H1 (cell line): Measurements from ENCODE around the gene SMYD3. TPM values are rescaled to one million over a fixed set of nuclear protein-coding genes. Genes with fewer than 3 reads are reported as not detected.

Experiments
- CTCF ChIA-PET: fragments of 300-600 bp; sonication (Branson Sonifier 250); formaldehyde crosslinking; loops from one replicate; lab custom pipeline; 2021; ENCODE audit not compliant: partially characterized antibody; lab: Charles Lee
- POLR2A ChIA-PET: fragments of 300-600 bp; sonication (Branson Sonifier 250); formaldehyde crosslinking; loops from one replicate; lab custom pipeline; 2021; ENCODE audit warnings: inconsistent platforms; ENCODE audit not compliant: partially characterized antibody; lab: Charles Lee
- DNase-seq, 2 experiments: peaks; one replicate each; pipeline versions ENCODE4 v3.0.0 to v3.0.0-alpha.2; 2010 to 2022; ENCODE audit warnings: low spot score in 2 of 2, low read depth in 1 of 2, mixed read lengths in 1 of 2
- FAIRE-seq: peaks from 2 replicates; lab custom pipeline; 2011; peaks lifted over from hg19 to GRCh38; lab: Jason Lieb, UNC
- H2AFZ ChIP-seq: 2 replicates; pipeline ENCODE4 v1.8.1; 2012; ENCODE audit warnings: low read length, inconsistent platforms
- H2AK5ac ChIP-seq: 2 replicates; pipeline ENCODE4 v1.6.1; 2013; ENCODE audit warnings: low read depth, low read length
- H2BK120ac ChIP-seq: replicated peaks from 2 replicates; pipeline ENCODE3; 2013; ENCODE audit warnings: low read depth, low read length, inconsistent platforms
- H2BK12ac ChIP-seq: 2 replicates; pipeline ENCODE4 v1.6.1; 2013; ENCODE audit warnings: low read depth, low read length
- H2BK15ac ChIP-seq: 2 replicates; pipeline ENCODE4 v1.6.1; 2013; ENCODE audit warnings: low read length
- H2BK20ac ChIP-seq: 2 replicates; pipeline ENCODE4 v1.6.1; 2013; ENCODE audit warnings: low read length
- H2BK5ac ChIP-seq: 2 replicates; pipeline ENCODE4 v1.6.1; 2013; ENCODE audit warnings: low read depth, low read length
- H3K14ac ChIP-seq: 2 replicates; pipeline ENCODE4 v1.6.1; 2013; ENCODE audit warnings: inconsistent platforms; ENCODE audit not compliant: insufficient read length
- H3K18ac ChIP-seq: 2 replicates; pipeline ENCODE4 v1.6.1; 2013; ENCODE audit warnings: low read length; ENCODE audit errors: extremely low read depth
- H3K23ac ChIP-seq: 2 replicates; pipeline ENCODE4 v1.6.1; 2013; ENCODE audit warnings: inconsistent platforms; ENCODE audit not compliant: insufficient read length
- H3K23me2 ChIP-seq: 2 replicates; pipeline ENCODE4 v1.6.1; 2013; ENCODE audit warnings: low read depth, low read length
- H3K27ac ChIP-seq: 2 replicates; pipeline ENCODE4 v1.6.1; 2011; ENCODE audit warnings: low read depth, low read length, inconsistent platforms
- H3K27me3 ChIP-seq, 4 experiments: replicated peaks in 1 of 4; 1 replicate in 1 of 4; 2 replicates in 3 of 4; pipeline versions ENCODE4 v1.6.1 to v1.8.1; 2011 to 2013; ENCODE audit warnings: low read length in 3 of 4, mild to moderate bottlenecking in 3 of 4, inconsistent platforms in 2 of 4, mixed read lengths in 2 of 4, moderate library complexity in 1 of 4; ENCODE audit not compliant: control insufficient read depth in 3 of 4, insufficient read depth in 3 of 4; ENCODE audit errors: extremely low read depth in 1 of 4
- H3K36me3 ChIP-seq, 4 experiments: 2 replicates each; pipeline versions ENCODE4 v1.6.1 to v1.8.1; 2011 to 2013; ENCODE audit warnings: mild to moderate bottlenecking in 4 of 4, low read length in 3 of 4, moderate library complexity in 2 of 4, control low read depth in 1 of 4, inconsistent platforms in 1 of 4; ENCODE audit not compliant: insufficient read depth in 4 of 4, control insufficient read depth in 2 of 4
- H3K4ac ChIP-seq: replicated peaks from 2 replicates; pipeline ENCODE3; 2013; ENCODE audit warnings: low read length, low read depth, mixed read lengths, inconsistent platforms; ENCODE audit not compliant: insufficient read length
- H3K4me1 ChIP-seq, 4 experiments: replicated peaks in 1 of 4; 1 replicate in 1 of 4; 2 replicates in 3 of 4; pipeline versions ENCODE4 v1.6.1 to v1.8.1; 2011 to 2013; ENCODE audit warnings: low read length in 3 of 4, inconsistent platforms in 2 of 4, mixed read lengths in 1 of 4; ENCODE audit not compliant: insufficient read depth in 4 of 4, control insufficient read depth in 3 of 4
- H3K4me2 ChIP-seq, 2 experiments: 2 replicates each; pipeline versions ENCODE4 v1.6.1 to v1.8.1; 2011 to 2013; ENCODE audit warnings: low read depth in 2 of 2, low read length in 2 of 2, control low read depth in 1 of 2, inconsistent platforms in 1 of 2, mild to moderate bottlenecking in 1 of 2; ENCODE audit not compliant: insufficient read depth in 1 of 2
- H3K4me3 ChIP-seq, 4 experiments: fragments of 200-600, 300-600 bp in 1 of 4; sonication (generic), shearing (Covaris generic), sonication (Bioruptor Twin) in 1 of 4; 2 replicates each; pipeline versions ENCODE4 v1.5.1 to v1.8.1; 2011 to 2016; ENCODE audit warnings: low read length in 4 of 4, low read depth in 3 of 4, control low read depth in 2 of 4, inconsistent platforms in 2 of 4, mild to moderate bottlenecking in 2 of 4, mixed read lengths in 1 of 4, moderate library complexity in 1 of 4; ENCODE audit not compliant: insufficient read depth in 2 of 4; ENCODE audit errors: extremely low read depth in 1 of 4
- H3K56ac ChIP-seq: replicated peaks from 2 replicates; pipeline ENCODE3; 2013; ENCODE audit warnings: low read depth, mild to moderate bottlenecking, mixed read lengths, low read length, inconsistent platforms; ENCODE audit not compliant: insufficient read length
- H3K79me1 ChIP-seq: 2 replicates; pipeline ENCODE4 v1.6.1; 2013; ENCODE audit warnings: low read depth, low read length, control low read depth
- H3K79me2 ChIP-seq, 2 experiments: 2 replicates each; pipeline versions ENCODE4 v1.6.1 to v1.8.1; 2012 to 2013; ENCODE audit warnings: low read length in 2 of 2, mild to moderate bottlenecking in 2 of 2, inconsistent platforms in 1 of 2; ENCODE audit not compliant: insufficient read depth in 2 of 2, control insufficient read depth in 1 of 2
- H3K9ac ChIP-seq, 4 experiments: replicated peaks in 1 of 4; 1 replicate in 1 of 4; 2 replicates in 3 of 4; pipeline versions ENCODE4 v1.6.1 to v1.8.1; 2011 to 2013; ENCODE audit warnings: low read depth in 3 of 4, low read length in 3 of 4, control low read depth in 2 of 4, mild to moderate bottlenecking in 2 of 4, moderate library complexity in 2 of 4, inconsistent platforms in 1 of 4; ENCODE audit errors: extremely low read depth in 1 of 4
- H3K9me3 ChIP-seq, 2 experiments: 2 replicates each; pipeline versions ENCODE4 v1.6.1 to v1.8.1; 2012 to 2013; ENCODE audit warnings: mild to moderate bottlenecking in 2 of 2, moderate library complexity in 2 of 2, control low read depth in 1 of 2, inconsistent platforms in 1 of 2, low read depth in 1 of 2, low read length in 1 of 2, mixed read lengths in 1 of 2; ENCODE audit not compliant: insufficient read depth in 2 of 2
- H4K20me1 ChIP-seq, 2 experiments: replicated peaks in 1 of 2; 2 replicates each; pipeline versions ENCODE3 to v1.8.1; 2011 to 2013; ENCODE audit warnings: inconsistent platforms in 2 of 2, low read length in 2 of 2, mild to moderate bottlenecking in 1 of 2; ENCODE audit not compliant: insufficient read depth in 2 of 2, control insufficient read depth in 1 of 2
- H4K5ac ChIP-seq: 2 replicates; pipeline ENCODE4 v1.6.1; 2013; ENCODE audit warnings: low read length, low read depth, mixed read lengths, inconsistent platforms; ENCODE audit not compliant: insufficient read length
- H4K8ac ChIP-seq: 2 replicates; pipeline ENCODE4 v1.8.0; 2013; ENCODE audit warnings: mild to moderate bottlenecking, moderate library complexity, low read length, inconsistent platforms; ENCODE audit not compliant: insufficient read depth; ENCODE audit errors: extremely low read depth
- H4K91ac ChIP-seq: replicated peaks from 2 replicates; pipeline ENCODE3; 2013; ENCODE audit warnings: low read length, mixed read lengths, inconsistent platforms; ENCODE audit not compliant: insufficient read length
- BCL11A ChIP-seq, 2 experiments: IDR thresholded peaks; one replicate each; pipeline ENCODE4 v1.6.1; 2011; ENCODE audit warnings: low read depth in 2 of 2, low read length in 2 of 2, mild to moderate bottlenecking in 2 of 2
- CHD2 ChIP-seq: IDR thresholded peaks from 2 replicates; pipeline ENCODE4 v1.6.1; 2012; ENCODE audit warnings: low read length, improper control_type of control experiment
- CREB1 ChIP-seq: IDR thresholded peaks from 2 replicates; pipeline ENCODE4 v1.6.1; 2012; ENCODE audit warnings: inconsistent platforms
- EP300 ChIP-seq, 2 experiments: IDR thresholded peaks; 1 replicate in 1 of 2; 2 replicates in 1 of 2; pipeline ENCODE4 v1.6.1; 2011 to 2012; ENCODE audit warnings: low read depth in 2 of 2, low read length in 2 of 2, mild to moderate bottlenecking in 2 of 2, borderline replicate concordance in 1 of 2, inconsistent platforms in 1 of 2, moderate library complexity in 1 of 2
- FOSL1 ChIP-seq: IDR thresholded peaks from 2 replicates; pipeline ENCODE4 v1.6.1; 2011; ENCODE audit warnings: mild to moderate bottlenecking, low read depth, low read length, moderate library complexity; ENCODE audit not compliant: insufficient read depth
- KDM1A ChIP-seq: fragments of 200-600, 300-600 bp; sonication (generic); IDR thresholded peaks from 2 replicates; pipeline ENCODE4 v1.7.1; 2016; ENCODE audit warnings: mild to moderate bottlenecking, low read length, borderline replicate concordance
- PHF8 ChIP-seq: fragments of 200-600 bp; sonication (generic); conservative IDR thresholded peaks from 2 replicates; pipeline ENCODE4 v1.7.1; 2012; ENCODE audit warnings: low read depth, mild to moderate bottlenecking, inconsistent platforms, low read length, moderate library complexity
- RBBP5 ChIP-seq: IDR thresholded peaks from 2 replicates; pipeline ENCODE4 v1.7.1; 2012; ENCODE audit warnings: low read depth, mild to moderate bottlenecking, inconsistent platforms, low read length, moderate library complexity, borderline replicate concordance
- RXRA ChIP-seq: IDR thresholded peaks from 2 replicates; pipeline ENCODE4 v1.6.1; 2011; ENCODE audit warnings: low read depth, mild to moderate bottlenecking, low read length, moderate library complexity; ENCODE audit not compliant: insufficient read depth
- SAP30 ChIP-seq: fragments of 300-600 bp; sonication (generic); IDR thresholded peaks from 2 replicates; pipeline ENCODE4 v1.7.1; 2012; ENCODE audit warnings: low read length, moderate library complexity, mild to moderate bottlenecking, inconsistent platforms; ENCODE audit not compliant: insufficient read depth, insufficient replicate concordance
- TAF1 ChIP-seq: IDR thresholded peaks from 2 replicates; pipeline ENCODE4 v1.6.1; 2011; ENCODE audit warnings: mild to moderate bottlenecking, low read depth, low read length
- TBP ChIP-seq: IDR thresholded peaks from 2 replicates; pipeline ENCODE4 v1.6.1; 2011; ENCODE audit warnings: low read depth, low read length, improper control_type of control experiment
- TEAD4 ChIP-seq: IDR thresholded peaks from 2 replicates; pipeline ENCODE4 v1.6.1; 2012; ENCODE audit warnings: low read depth, low read length, inconsistent platforms, mixed read lengths
- USF2 ChIP-seq: IDR thresholded peaks from 2 replicates; pipeline ENCODE4 v1.6.1; 2011; ENCODE audit warnings: low read length, improper control_type of control experiment
- WGBS, 2 experiments: shearing (Covaris generic) in 1 of 2; methylation state at CpG; one replicate each; pipeline versions ENCODE4 v1.1.6 to v1.1.7; 2013 to 2015; ENCODE audit warnings: low lambda C conversion rate in 2 of 2, mixed read lengths in 2 of 2, inconsistent platforms in 1 of 2, low coverage in 1 of 2, missing lambda C conversion rate in 1 of 2; ENCODE audit not compliant: insufficient replicate concordance in 2 of 2, insufficient coverage in 1 of 2, insufficient read length in 1 of 2; ENCODE audit errors: extremely low coverage in 1 of 2, missing lambda C conversion rate in 1 of 2; 5-methylcytosine and 5-hydroxymethylcytosine counted together
- polyA plus RNA-seq, 7 experiments: library from polyadenylated mRNA; depleted of rRNA in 3 of 7; stranded (reverse) in 5 of 7; unstranded in 2 of 7; fragments of >200 nt in 5 of 7; fragments of 200-250 nt in 2 of 7; gene quantifications; 1 replicate in 5 of 7; 2 replicates in 1 of 7; 4 replicates in 1 of 7; pipeline versions ENCODE4 v1.2.1 to v1.2.3, GENCODE V29; 2011 to 2013; ENCODE audit warnings: missing spikeins in 2 of 7, mixed read lengths in 2 of 7
- total RNA-seq: library from RNA; stranded (reverse); fragmentation: NEBNext Ultra II Directional; extraction: Animal tissue kit (Norgen Biotek cat#: 25700); gene quantifications from 2 replicates; pipeline ENCODE4 v1.2.1, GENCODE V29; 2021

The SMYD3 gene
- total and polyA plus RNA-seq, 2 of the 8 experiments (the other 6 are each of a cell fraction or from before 2014, with no cell fraction given): 17.3 to 25.4 TPM

DNA sequence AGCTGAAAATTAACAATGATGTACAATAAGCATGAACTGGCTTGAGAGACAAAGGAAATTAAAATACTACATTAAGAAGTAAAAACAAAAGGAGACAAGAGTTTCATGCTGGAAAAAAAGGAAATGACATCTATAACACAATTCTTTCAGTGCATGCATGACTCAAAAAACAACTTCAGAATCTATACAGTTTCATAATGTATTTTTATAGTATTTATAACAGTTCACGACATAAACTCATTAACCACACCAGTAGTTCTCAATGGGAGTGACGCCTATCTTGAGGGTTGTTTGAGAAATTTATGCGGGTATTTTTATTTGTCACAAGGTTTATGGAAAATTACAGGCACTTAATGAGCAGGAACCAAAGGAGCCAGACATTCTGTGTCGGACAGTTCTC is 168.5 kb downstream of the SMYD3 start:
- Histone ChIP-seq H2AK5ac (no peak overlapping the region), H2BK20ac (no peak overlapping the region), H3K14ac (no peak overlapping the region), H3K79me2 (no peaks in the 10 kb centered on the region), H3K23ac (no peak overlapping the region), H3K18ac (no peak overlapping the region), H3K4me3 (no peak overlapping the region), H3K23me2 (no peaks in the 10 kb centered on the region), H3K27me3 (no peaks in the 10 kb centered on the region), H2AFZ (no peak overlapping the region), H4K5ac (no peak overlapping the region), H2BK120ac (no peak overlapping the region), H3K4ac (no peak overlapping the region), H3K79me1 (no peaks in the 10 kb centered on the region; the same call in 1 of the 2 replicates), H3K4me1 (no peaks in the 10 kb centered on the region), H3K56ac (no peak overlapping the region), H4K91ac (no peak overlapping the region), H4K8ac (no peak overlapping the region), H3K27ac (no peak overlapping the region), H2BK12ac (no peak overlapping the region), H3K9ac (no peak overlapping the region), H3K9me3 (no peaks in the 10 kb centered on the region), H3K36me3 (no peaks in the 10 kb centered on the region), H2BK5ac (no peak overlapping the region), H4K20me1 (no peaks in the 10 kb centered on the region), H2BK15ac (no peak overlapping the region), H3K4me2 (no peak overlapping the region)
- WGBS, 2 experiments: 91% methylated on average over 4 of the region's 4 CpGs; no CpG with 5 or more reads in 1 of the 2 experiments
- ChIA-PET CTCF (interaction anchor here (1.3 kb wide), 1 partner anchor 17 kb away, joined by 5 read pairs; no protein-coding TSS in a partner anchor), POLR2A (no interaction called here)
- FAIRE-seq (no peak), DNase-seq (no peak)
- no peak for TF ChIP-seq BCL11A (IDR thresholded peaks at IDR 0.05; ENCODE audit: low read depth in 2 of 2, low read length in 2 of 2)
- TF ChIP-seq PHF8: no peak
- TF ChIP-seq TBP: no peak
- no peak for TF ChIP-seq SAP30
- TF ChIP-seq CHD2: no peak
- no peak for TF ChIP-seq TAF1
- TF ChIP-seq FOSL1: no peak
- TF ChIP-seq TEAD4: no peak
- TF ChIP-seq CREB1: no peak
- no peak for TF ChIP-seq RBBP5
- TF ChIP-seq USF2: no peak
- no peak for TF ChIP-seq RXRA
- TF ChIP-seq EP300 (IDR thresholded peaks at IDR 0.05; ENCODE audit: borderline replicate concordance in 1 of 2, low read depth in 2 of 2, low read length in 2 of 2): no peak
- TF ChIP-seq KDM1A: no peak
